ACC112 (cell line): ENCODE data around the gene RAB6A.
"Not testable (repeated sequence)": the region's sequence is repeated elsewhere in the genome, so short reads cannot be mapped to it uniquely, and the experiment has no call there.

Experiments
- H2AFZ ChIP-seq: fragments of 200-600 bp; sonication (generic); one replicate; pipeline ENCODE4 v1.6.0; 2017; ENCODE audit warnings: antibody characterized with exemption, low read length; ENCODE audit not compliant: unreplicated experiment
- H3K27ac ChIP-seq: fragments of 200-600 bp; sonication (generic); 2 replicates; pipeline ENCODE4 v1.5.1; 2014; ENCODE audit warnings: low read depth, mild to moderate bottlenecking, antibody characterized with exemption, low read length, moderate library complexity
- H3K27me3 ChIP-seq: fragments of 200-600 bp; sonication (generic); 2 replicates; pipeline ENCODE4 v1.6.1; 2014; ENCODE audit warnings: mild to moderate bottlenecking, antibody characterized with exemption, low read length, moderate library complexity, mixed read lengths; ENCODE audit not compliant: insufficient read depth
- H3K36me3 ChIP-seq: fragments of 200-600 bp; sonication (generic); 2 replicates; pipeline ENCODE4 v1.6.1; 2016; ENCODE audit warnings: mild to moderate bottlenecking, antibody characterized with exemption, low read length, moderate library complexity, mixed read lengths; ENCODE audit not compliant: insufficient read depth
- H3K4me1 ChIP-seq: fragments of 200-600 bp; sonication (generic); one replicate; pipeline ENCODE4 v1.6.1; 2016; ENCODE audit warnings: low read length, mixed read lengths; ENCODE audit not compliant: insufficient read depth, unreplicated experiment, control insufficient read depth
- H3K4me3 ChIP-seq: fragments of 200-600 bp; sonication (generic); 2 replicates; pipeline ENCODE4 v1.5.1; 2014; ENCODE audit warnings: mild to moderate bottlenecking, low read depth, low read length
- H3K79me2 ChIP-seq: fragments of 200-600 bp; sonication (generic); one replicate; pipeline ENCODE4 v1.6.0; 2016; ENCODE audit warnings: low read length; ENCODE audit not compliant: control insufficient read depth, unreplicated experiment, insufficient read depth

The RAB6A gene

GRCh38 chr11:73728000-73728399, 32.9 kb downstream of the RAB6A start:
- H2AFZ ChIP-seq = no peak overlapping the region
- H3K4me1 ChIP-seq = no peaks in the 10 kb centered on the region
- no peak overlapping the region for H3K4me3 ChIP-seq
- no peaks in the 10 kb centered on the region for H3K27me3 ChIP-seq
- H3K36me3 ChIP-seq = peaks cover 8% of the 10 kb centered on the region; the same call in 1 of the 2 replicates
- peaks cover 51% of the 10 kb centered on the region for H3K79me2 ChIP-seq
- H3K27ac ChIP-seq = no peak overlapping the region

DNA sequence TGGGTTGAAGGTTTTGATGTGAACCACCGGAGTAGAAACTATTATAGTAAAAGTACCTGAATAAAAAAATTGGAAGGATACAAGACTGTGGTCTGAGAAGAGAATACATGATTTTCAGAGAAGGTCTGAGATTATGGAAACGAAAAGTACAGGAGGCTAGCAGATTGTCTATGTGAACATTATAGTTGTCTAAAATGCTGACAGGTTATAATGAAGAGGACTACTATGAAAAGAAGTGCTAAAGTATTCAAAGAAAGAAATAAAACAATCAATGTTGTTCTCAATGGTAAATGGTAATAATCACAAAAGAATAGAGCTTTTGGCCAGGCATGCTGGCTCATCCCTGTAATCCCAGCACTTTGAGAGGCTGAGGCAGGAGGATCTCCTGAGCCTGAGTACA, 34.0 kb downstream of the RAB6A start:
- Histone ChIP-seq H3K36me3 (peaks cover 11% of the 10 kb centered on the region; the same call in 1 of the 2 replicates), H3K4me3 (no peak overlapping the region), H3K4me1 (no peaks in the 10 kb centered on the region), H3K27me3 (no peaks in the 10 kb centered on the region), H3K79me2 (peaks cover 44% of the 10 kb centered on the region), H2AFZ (no peak overlapping the region), H3K27ac (no peak overlapping the region)

DNA sequence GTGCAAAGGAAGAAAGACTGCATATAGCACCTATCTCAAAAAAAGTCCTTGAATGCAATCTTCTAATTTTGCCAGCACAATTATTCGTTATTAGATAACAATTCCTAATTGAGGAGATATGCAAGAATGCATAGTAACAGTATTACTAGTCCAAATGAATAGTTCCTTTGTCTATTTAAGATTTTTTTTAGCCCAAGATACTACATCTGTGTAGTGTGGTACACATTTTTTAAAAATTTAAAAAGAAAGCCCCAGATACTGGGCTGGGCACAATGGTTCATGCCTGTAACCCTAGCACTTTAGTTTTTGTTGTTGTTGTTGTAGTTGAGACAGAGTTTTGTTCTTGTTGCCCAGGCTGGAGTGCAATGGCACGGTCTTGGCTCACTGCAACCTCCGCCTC, 43.7 kb downstream of the RAB6A start:
- H2AFZ ChIP-seq = no peak overlapping the region
- no peak overlapping the region for H3K4me3 ChIP-seq
- peaks cover 3% of the 10 kb centered on the region; the same call in 1 of the 2 replicates for H3K36me3 ChIP-seq
- H3K27me3 ChIP-seq = no peaks in the 10 kb centered on the region
- H3K4me1 ChIP-seq = no peaks in the 10 kb centered on the region
- no peak overlapping the region for H3K27ac ChIP-seq
- H3K79me2 ChIP-seq = peaks cover 4% of the 10 kb centered on the region

DNA sequence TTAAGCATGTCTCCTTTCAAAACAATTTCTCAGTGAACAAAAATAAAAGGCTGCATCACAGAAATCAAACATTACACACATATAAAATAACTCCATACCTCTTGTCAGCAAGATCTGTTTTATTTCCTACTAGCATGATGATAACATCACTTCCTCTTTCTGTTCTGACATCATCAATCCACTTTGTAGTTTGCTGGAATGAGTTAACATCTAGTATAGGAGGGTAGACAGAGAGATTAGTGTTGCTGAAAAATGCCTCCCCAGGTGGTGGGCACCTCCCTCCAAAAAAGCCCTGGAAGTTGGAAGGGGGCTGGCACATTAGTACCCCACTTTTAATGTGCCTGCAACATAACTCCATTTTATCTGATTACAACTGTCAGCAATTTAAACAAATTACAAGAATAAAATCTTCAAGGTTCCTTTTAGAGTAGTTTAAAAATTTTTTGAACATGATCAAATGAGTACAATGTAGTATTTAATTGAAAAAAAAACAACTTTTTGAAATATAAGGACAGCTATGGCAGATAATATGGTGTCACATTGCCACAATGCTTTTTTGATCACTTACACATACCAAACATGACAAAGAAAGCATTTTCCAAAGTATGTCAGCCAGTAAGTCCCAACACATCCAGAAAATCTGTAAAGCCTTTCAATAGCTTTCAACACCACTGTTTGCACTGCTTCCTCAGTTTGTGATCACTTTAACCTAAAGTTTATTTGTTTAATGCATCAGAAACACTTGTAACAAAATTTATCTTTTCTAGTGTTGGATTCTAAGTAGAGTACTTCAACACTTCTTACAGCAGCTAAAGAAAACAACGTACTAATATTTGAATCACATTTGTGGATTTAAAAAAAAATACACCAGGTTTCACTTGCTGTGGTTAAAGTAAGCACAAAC, 44.5 kb downstream of the RAB6A start:
- Histone ChIP-seq H3K4me3 (no peak overlapping the region), H2AFZ (no peak overlapping the region), H3K27me3 (no peaks in the 10 kb centered on the region), H3K4me1 (no peaks in the 10 kb centered on the region), H3K27ac (no peak overlapping the region), H3K79me2 (peaks cover under 1% of the 10 kb centered on the region), H3K36me3 (peaks cover 3% of the 10 kb centered on the region; the same call in 1 of the 2 replicates)

DNA sequence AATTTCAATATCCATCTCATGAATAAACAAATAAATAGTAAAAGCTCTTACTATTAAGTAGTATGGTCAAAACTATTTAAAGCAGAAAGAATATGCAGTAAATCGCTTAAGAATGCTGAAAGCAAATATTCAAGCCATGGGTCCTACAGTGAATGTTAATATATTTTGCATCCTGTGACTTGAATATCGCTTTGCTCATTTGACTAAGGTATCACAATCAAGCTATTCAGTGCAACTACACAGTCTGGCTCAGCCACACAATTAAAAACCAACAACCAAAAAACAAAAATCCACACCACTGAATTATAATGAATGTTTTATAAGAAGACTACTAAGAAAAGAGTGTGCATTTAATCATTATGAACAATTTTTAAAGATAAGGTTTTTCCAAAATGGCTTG, 45.3 kb downstream of the RAB6A start:
- H3K27ac ChIP-seq = no peak overlapping the region

GRCh38 chr11:73710964-73711363, 49.9 kb downstream of the RAB6A start:
- H2AFZ ChIP-seq = no peak overlapping the region
- no peak overlapping the region for H3K27ac ChIP-seq
- no peaks in the 10 kb centered on the region for H3K27me3 ChIP-seq
- no peaks in the 10 kb centered on the region for H3K79me2 ChIP-seq
- H3K4me1 ChIP-seq = no peaks in the 10 kb centered on the region
- H3K4me3 ChIP-seq = no peak overlapping the region
- peaks cover 3% of the 10 kb centered on the region for H3K36me3 ChIP-seq

More for the DNA sequence above, 45.3 kb downstream of the RAB6A start:
- H3K4me1 ChIP-seq = no peaks in the 10 kb centered on the region
- no peak overlapping the region for H3K4me3 ChIP-seq
- no peaks in the 10 kb centered on the region for H3K27me3 ChIP-seq
- H2AFZ ChIP-seq = no peak overlapping the region
- peaks cover 3% of the 10 kb centered on the region; the same call in 1 of the 2 replicates for H3K36me3 ChIP-seq
- no peaks in the 10 kb centered on the region for H3K79me2 ChIP-seq

GRCh38 chr11:73705053-73705452, 55.8 kb downstream of the RAB6A start:
- Histone ChIP-seq H3K27me3 (no peaks in the 10 kb centered on the region), H2AFZ (no peak overlapping the region), H3K27ac (no peak overlapping the region), H3K79me2 (no peaks in the 10 kb centered on the region), H3K36me3 (peaks cover 12% of the 10 kb centered on the region), H3K4me3 (no peak overlapping the region), H3K4me1 (no peaks in the 10 kb centered on the region)

GRCh38 chr11:73693899-73694525, 66.9 kb downstream of the RAB6A start:
- Histone ChIP-seq H3K27me3 (no peaks in the 10 kb centered on the region), H3K27ac (no peak overlapping the region), H2AFZ (no peak overlapping the region), H3K79me2 (no peaks in the 10 kb centered on the region), H3K4me3 (no peak overlapping the region), H3K4me1 (no peaks in the 10 kb centered on the region), H3K36me3 (peaks cover 10% of the 10 kb centered on the region)

DNA sequence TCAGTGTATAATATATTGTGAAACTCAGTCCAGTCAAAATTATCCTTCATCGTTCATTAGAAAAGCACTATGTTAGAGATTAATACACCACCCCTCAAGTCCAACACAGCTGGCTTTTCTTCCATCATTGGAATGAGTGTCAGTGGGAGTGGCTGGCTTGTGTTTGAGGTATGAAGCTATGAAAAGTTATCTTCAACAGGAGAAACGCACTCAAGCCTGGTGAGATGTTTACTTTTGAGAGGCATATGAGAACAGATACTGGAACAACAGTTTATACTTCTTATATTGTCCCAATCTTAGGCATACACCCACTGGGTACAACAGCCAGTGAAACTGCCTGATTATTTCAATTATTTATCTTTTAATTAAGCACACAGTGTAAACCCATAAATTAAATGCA, 80.2 kb downstream of the RAB6A start:
- H3K4me3 ChIP-seq = no peak overlapping the region
- H3K79me2 ChIP-seq = no peaks in the 10 kb centered on the region
- H3K27me3 ChIP-seq = no peaks in the 10 kb centered on the region
- H3K27ac ChIP-seq = no peak overlapping the region
- no peaks in the 10 kb centered on the region for H3K4me1 ChIP-seq
- H2AFZ ChIP-seq = no peak overlapping the region
- peaks cover 11% of the 10 kb centered on the region for H3K36me3 ChIP-seq

DNA sequence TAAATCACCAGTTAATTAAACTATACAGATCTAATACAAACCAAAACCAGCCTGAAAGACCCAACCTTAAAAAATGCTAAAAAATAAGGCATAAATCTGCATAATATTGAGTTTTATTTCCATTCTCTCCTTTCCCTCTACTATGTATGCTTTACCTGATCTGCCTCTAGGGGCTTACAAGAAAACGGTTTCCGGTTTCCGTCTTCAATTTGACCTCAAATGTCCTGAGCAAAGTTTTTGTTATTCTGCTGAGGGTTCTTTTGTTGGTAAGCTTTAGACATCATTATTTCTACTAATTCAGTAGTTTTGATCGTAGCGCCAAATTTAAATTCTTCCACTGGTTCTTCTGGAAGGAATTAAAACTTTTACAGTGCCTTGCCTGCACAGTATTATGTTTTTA, 84.3 kb downstream of the RAB6A start:
- H3K4me3 ChIP-seq, H3K4me1 ChIP-seq, H3K27ac ChIP-seq, H3K27me3 ChIP-seq, H2AFZ ChIP-seq, H3K79me2 ChIP-seq: not testable (repeated sequence)
- peaks cover 14% of the 10 kb centered on the region for H3K36me3 ChIP-seq

GRCh38 chr11:73671701-73672100, 89.2 kb downstream of the RAB6A start:
- Histone ChIP-seq H3K4me1 (no peaks in the 10 kb centered on the region), H3K27me3 (no peaks in the 10 kb centered on the region), H3K79me2 (no peaks in the 10 kb centered on the region), H3K4me3 (no peak overlapping the region), H3K27ac (no peak overlapping the region), H2AFZ (no peak overlapping the region), H3K36me3 (peaks cover 3% of the 10 kb centered on the region)
